HG03378 (cell line): Measurements from ENCODE around the gene CCDC24.

ENCODE experiments used
- ATAC-seq: cut with Tn5 transposase; IDR thresholded peaks from one replicate; pipeline ENCODE4 v1.9.1; 2021; ENCODE audit warnings: mild to moderate bottlenecking, moderate library complexity; ENCODE audit not compliant: unreplicated experiment

CCDC24 gene

GRCh38 chr1:43996733-43997115 lies 5.3 kb downstream of the CCDC24 start:
- no peak for ATAC-seq

GRCh38 chr1:43997295-43997999 lies 6.0 kb downstream of the CCDC24 start:
- no peak for ATAC-seq

- no peak for ATAC-seq
Observed at GRCh38 chr1:43998000-43998378, 6.6 kb downstream of the CCDC24 start.

- no peak for ATAC-seq
Observed at GRCh38 chr1:43999455-43999854, 8.1 kb downstream of the CCDC24 start.

GRCh38 chr1:44000122-44000665 lies 8.8 kb downstream of the CCDC24 start:
- ATAC-seq, result no peak

GRCh38 chr1:44002165-44002564 lies 10.8 kb downstream of the CCDC24 start:
- no peak for ATAC-seq

GRCh38 chr1:44002606-44003157 lies 11.3 kb downstream of the CCDC24 start:
- no peak for ATAC-seq

- ATAC-seq, result no peak
Observed at GRCh38 chr1:44008259-44008658, 16.9 kb downstream of the CCDC24 start.

GRCh38 chr1:44010935-44011471 lies 19.6 kb downstream of the CCDC24 start:
- no peak for ATAC-seq

GRCh38 chr1:44012404-44012803 lies 21.0 kb downstream of the CCDC24 start:
- ATAC-seq, result no peak

GRCh38 chr1:44012941-44013609 lies 21.7 kb downstream of the CCDC24 start:
- ATAC-seq, result no peak

GRCh38 chr1:44013949-44014348 lies 22.6 kb downstream of the CCDC24 start:
- no peak for ATAC-seq

- ATAC-seq, result no peak
Observed at GRCh38 chr1:44014365-44015104, 23.1 kb downstream of the CCDC24 start.

- ATAC-seq, result no peak
Observed at GRCh38 chr1:44015206-44015605, 23.8 kb downstream of the CCDC24 start.

GRCh38 chr1:44016041-44016889 lies 24.9 kb downstream of the CCDC24 start:
- ATAC-seq, result no peak

GRCh38 chr1:44016890-44017400 lies 25.5 kb downstream of the CCDC24 start:
- ATAC-seq, result no peak

- ATAC-seq, result no peak
Observed at GRCh38 chr1:44019466-44019948, 28.1 kb downstream of the CCDC24 start.

- ATAC-seq, result no peak
Observed at GRCh38 chr1:44020464-44020863, 29.1 kb downstream of the CCDC24 start.

- no peak for ATAC-seq
Observed at GRCh38 chr1:44021156-44021555, 29.8 kb downstream of the CCDC24 start.
